GM13976 (cell line): Measurements from ENCODE around the gene STK32B.

Experiments used
- DNase-seq: peaks from one replicate; pipeline ENCODE4 v3.0.0; 2012; ENCODE audit warnings: low spot score
- in situ Hi-C: fragments of 300-500 bp; cut with MboI; formaldehyde crosslinking; loops from one replicate; pipeline ENCODE4 v1.12.0; 2022; ENCODE audit warnings: low sequenced_read_pairs, mixed read lengths, inconsistent platforms; ENCODE audit not compliant: unreplicated experiment
- TF ChIP-seq, protein P1 (sequence below): IDR thresholded peaks from 2 replicates; pipeline ENCODE4 v1.5.1; 2012; ENCODE audit warnings: borderline replicate concordance, mild to moderate bottlenecking; ENCODE audit not compliant: insufficient read depth; ENCODE audit errors: extremely low read depth, missing control alignments, control extremely low read depth

Gene STK32B

DNA sequence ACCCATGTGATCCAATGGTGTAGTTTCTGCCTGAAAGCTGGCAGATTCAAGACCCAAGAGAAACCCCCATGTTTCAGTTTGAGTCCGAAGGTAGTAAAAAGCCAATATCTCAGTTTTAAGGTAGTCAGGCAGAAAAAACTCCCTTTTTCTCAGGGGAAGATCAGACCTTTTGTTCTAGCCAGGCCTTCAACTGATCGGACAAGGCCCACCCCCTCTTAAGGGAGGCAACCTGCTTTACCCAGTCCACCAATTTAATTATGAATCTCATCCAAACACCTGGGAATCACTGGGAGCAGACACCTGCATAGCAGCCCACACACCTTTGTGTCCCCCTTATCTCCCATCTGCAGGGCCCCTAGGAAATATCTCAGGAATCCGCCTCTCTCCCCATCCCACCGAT, 322.0 kb downstream of the STK32B start:
- TF ChIP-seq, protein P1, sequence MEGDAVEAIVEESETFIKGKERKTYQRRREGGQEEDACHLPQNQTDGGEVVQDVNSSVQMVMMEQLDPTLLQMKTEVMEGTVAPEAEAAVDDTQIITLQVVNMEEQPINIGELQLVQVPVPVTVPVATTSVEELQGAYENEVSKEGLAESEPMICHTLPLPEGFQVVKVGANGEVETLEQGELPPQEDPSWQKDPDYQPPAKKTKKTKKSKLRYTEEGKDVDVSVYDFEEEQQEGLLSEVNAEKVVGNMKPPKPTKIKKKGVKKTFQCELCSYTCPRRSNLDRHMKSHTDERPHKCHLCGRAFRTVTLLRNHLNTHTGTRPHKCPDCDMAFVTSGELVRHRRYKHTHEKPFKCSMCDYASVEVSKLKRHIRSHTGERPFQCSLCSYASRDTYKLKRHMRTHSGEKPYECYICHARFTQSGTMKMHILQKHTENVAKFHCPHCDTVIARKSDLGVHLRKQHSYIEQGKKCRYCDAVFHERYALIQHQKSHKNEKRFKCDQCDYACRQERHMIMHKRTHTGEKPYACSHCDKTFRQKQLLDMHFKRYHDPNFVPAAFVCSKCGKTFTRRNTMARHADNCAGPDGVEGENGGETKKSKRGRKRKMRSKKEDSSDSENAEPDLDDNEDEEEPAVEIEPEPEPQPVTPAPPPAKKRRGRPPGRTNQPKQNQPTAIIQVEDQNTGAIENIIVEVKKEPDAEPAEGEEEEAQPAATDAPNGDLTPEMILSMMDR, result no peak
- DNase-seq, result no peak
- in situ Hi-C loops, result no loop called here

DNA sequence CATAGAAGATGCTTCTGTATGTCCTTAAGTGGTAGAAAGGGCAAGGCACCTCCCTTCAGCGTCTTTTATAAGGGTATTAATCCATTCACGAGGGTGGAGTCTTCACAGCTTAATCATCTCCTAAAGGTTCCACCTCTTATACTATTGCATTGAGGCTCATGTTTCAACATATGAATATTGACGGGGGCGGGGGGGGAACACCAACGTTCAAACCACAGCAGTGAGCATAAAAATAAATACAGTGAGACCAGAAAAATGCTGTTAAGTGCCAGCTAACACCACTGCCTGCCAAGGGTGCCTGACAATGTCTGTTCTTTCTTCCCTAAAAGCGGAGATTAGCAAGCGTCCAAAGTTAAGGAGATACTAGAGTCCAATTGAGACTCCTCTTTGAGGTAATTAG, 323.3 kb downstream of the STK32B start:
- in situ Hi-C loops, result no loop called here
- TF ChIP-seq, protein P1, result no peak

DNA sequence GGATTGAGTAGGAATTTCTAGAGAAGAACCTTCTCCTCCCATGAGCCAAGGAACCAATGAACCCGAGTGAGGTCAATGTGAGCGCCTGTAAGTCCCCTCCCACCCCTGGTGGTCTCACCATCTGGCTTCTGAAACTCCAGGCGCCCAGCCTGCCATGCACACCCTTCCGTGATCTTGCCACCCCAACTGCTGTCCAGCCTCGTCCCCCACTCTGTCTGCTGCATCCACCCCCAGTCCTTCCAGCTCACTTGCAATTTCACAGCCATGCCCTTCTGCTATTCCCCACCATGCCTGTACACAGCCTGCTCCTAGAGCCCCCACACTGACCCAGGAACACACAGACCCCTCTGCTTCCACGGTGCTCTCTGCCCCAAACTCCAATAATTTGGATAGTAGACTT, 323.7 kb downstream of the STK32B start:
- in situ Hi-C loops, result no loop called here
- TF ChIP-seq, protein P1, result no peak
- no peak for DNase-seq

More for the DNA sequence above, 323.3 kb downstream of the STK32B start:
- no peak for DNase-seq

DNA sequence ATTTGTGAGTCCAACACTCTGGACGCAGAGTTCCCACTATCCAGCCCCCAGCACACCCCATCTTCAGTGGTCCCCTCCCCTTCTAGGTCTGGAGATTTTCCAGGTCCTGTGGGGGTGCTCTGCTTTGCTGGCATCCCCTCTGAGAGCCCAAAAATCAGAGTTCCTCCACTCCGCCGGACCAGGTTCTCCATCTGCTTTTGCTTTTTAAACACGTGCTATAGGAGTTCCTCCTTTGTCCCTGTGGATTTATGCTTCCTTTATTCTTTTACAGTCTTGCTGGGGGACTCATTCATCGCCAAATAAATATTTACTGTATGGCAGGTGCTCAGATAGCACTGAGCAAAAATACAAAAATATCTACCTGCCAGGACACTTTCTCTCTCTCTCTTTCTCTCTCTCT, 324.7 kb downstream of the STK32B start:
- TF ChIP-seq, protein P1, result no peak
- DNase-seq, result no peak
- in situ Hi-C loops, result no loop called here

DNA sequence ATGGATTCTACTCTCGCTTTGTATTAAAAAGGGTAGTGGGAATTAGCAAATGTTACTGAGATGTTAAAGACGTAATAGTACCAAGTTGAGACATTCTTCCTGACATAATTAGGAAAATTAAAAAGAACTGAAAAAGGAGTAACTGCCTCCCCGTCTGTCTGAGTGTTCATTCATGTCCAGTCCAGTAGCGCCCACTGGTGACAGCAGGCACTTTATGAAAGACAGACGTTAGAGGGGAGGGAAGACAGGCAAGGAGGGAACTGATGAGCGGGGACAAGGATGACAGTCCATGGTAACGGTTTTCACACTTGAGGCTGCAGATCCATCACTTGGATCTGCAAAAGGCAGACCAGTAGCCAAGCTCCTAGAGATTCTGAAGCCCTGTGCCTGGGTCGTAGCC, 326.7 kb downstream of the STK32B start:
- TF ChIP-seq, protein P1, result no peak
- in situ Hi-C loops, result no loop called here
- no peak for DNase-seq

DNA sequence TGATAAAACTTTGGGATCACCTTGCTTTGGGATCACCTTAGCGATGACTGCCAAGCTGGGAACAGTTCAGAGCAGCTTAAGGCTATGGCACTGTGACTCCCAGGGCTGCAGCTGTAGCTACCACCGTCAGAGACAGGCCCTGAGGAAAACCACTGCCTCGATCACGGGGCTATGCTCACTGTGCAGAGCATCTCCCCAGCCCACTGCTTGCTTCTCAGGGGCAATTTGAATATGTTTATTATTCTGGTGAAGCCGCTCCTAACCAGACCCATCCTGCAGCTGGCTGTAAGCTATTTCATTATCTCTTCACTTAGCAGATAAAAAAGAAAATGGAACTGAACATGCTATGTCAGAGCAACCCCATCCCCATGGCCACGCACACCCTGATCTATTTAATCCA, 328.6 kb downstream of the STK32B start:
- DNase-seq, result no peak
- TF ChIP-seq, protein P1, result no peak
- in situ Hi-C loops, result no loop called here

DNA sequence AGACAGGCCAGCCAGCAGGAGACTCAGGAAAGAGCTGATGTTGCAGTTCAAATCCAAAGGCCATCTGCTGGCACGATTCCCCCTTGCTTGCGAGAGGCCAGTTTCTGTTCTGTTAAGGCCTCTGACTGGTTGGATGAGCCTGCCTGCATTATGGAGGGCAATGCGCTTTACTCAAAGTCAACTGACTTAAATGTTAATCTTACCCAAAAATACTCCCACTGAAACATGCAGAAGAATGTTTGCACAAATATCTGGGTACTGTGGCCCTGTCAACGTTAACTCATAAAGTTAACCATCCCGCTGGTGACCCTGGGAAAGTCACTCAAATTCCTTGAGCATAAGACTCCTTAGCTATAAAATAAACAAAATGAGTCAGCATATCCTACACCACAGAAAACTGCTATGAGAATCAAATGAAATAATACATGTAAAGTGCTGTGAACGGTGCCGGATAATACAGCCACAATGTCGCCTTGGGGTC, 330.7 kb downstream of the STK32B start:
- DNase-seq, result no peak
- in situ Hi-C loops, result no loop called here
- TF ChIP-seq, protein P1, result no peak
